Fibroblast of peridontal ligament (primary cell): ENCODE results near the gene SV2A.
"Not testable (repeated sequence)": the region's sequence is repeated elsewhere in the genome, so short reads cannot be mapped to it uniquely, and the experiment has no call there.

Source experiments
- DNase-seq: peaks from one replicate; pipeline ENCODE4 v3.0.0-alpha.2; 2010; ENCODE audit errors: extremely low read depth

SV2A gene

GRCh38 chr1:149886396-149887195, 31.0 kb downstream of the SV2A start:
- peak; percentile 100 for DNase-seq

GRCh38 chr1:149886121-149886395, 31.6 kb downstream of the SV2A start:
- peak; percentile 32 for DNase-seq

GRCh38 chr1:149885339-149886120, 32.1 kb downstream of the SV2A start:
- DNase-seq, result peak; percentile 79

GRCh38 chr1:149884433-149885338, 33.0 kb downstream of the SV2A start:
- peak; percentile 31 for DNase-seq

GRCh38 chr1:149883598-149884247, 33.9 kb downstream of the SV2A start:
- no peak for DNase-seq

- DNase-seq, result no peak
Observed at GRCh38 chr1:149881876-149882275, 35.8 kb downstream of the SV2A start.

GRCh38 chr1:149879556-149879955, 38.1 kb downstream of the SV2A start:
- DNase-seq, result no peak

GRCh38 chr1:149877211-149877946, 40.3 kb downstream of the SV2A start:
- DNase-seq, result no peak

- not testable (repeated sequence) for DNase-seq
Observed at GRCh38 chr1:149873060-149873459, 44.6 kb downstream of the SV2A start.

GRCh38 chr1:149866887-149867286, 50.8 kb downstream of the SV2A start:
- DNase-seq, result not testable (repeated sequence)

GRCh38 chr1:149861497-149862054, 56.1 kb downstream of the SV2A start:
- not testable (repeated sequence) for DNase-seq

GRCh38 chr1:149860684-149861496, 56.8 kb downstream of the SV2A start:
- not testable (repeated sequence) for DNase-seq

- not testable (repeated sequence) for DNase-seq
Observed at GRCh38 chr1:149860271-149860670, 57.4 kb downstream of the SV2A start.
